Measurements from ENCODE around the gene UPK1B.
"Not testable (repeated sequence)": the region's sequence is repeated elsewhere in the genome, so short reads cannot be mapped to it uniquely, and the experiment has no call there.

Gene UPK1B

GRCh38 chr3:119173325-119173724 is at the start of gene UPK1B:
Gene UPK1B (plus strand): TSS chr3:119173598. CDS start chr3:119186742, 13,144 bp downstream.
- DNase-seq: no peak

DNA sequence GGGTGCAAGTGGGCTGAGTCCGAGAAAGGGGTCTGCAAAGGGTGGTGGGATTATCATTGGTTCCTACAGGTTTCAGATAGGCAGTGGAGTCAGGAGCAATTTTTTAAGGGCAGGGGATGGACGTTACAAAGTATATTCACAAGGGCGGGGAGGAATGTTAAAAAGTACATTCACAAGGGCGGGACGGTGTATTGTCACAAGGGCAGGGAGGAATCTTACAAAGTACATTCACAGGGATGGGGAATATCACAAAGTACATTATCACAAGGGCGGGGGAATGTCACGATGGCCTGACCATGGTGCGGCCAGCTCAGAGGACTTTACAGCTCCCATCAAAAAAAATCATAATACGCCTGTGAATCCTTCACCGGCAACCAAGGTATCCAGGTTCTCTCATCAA is 48.1 kb upstream of the UPK1B start:
- DNase-seq: no peak

GRCh38 chr3:119125742-119126504 is 47.5 kb upstream of the UPK1B start:
- DNase-seq: no peak

GRCh38 chr3:119130291-119130690 is 43.1 kb upstream of the UPK1B start:
- DNase-seq: not testable (repeated sequence)

GRCh38 chr3:119132291-119132690 is 41.1 kb upstream of the UPK1B start:
- not testable (repeated sequence) for DNase-seq

- DNase-seq: not testable (repeated sequence)
These were observed 34.0 kb upstream of the UPK1B start for GRCh38 chr3:119139360-119139759.

DNA sequence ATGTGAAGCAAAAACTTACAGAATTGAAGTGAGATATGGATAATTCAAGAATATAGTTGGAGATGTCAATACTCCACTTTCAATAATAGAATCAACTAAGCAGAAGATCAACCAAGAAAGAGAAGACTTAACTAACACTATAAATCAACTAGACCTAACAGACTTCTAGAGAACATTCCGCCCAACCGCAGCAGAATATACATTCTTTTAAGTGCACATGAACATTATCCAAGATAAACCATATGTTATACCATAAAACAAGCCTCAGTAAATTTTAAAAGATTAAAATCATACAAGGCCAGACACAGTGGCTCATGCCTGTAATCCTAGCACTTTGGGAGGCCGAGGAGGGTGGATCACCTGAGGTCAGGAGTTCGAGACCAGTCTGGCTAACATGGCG is 32.9 kb upstream of the UPK1B start:
- no peak for DNase-seq

DNA sequence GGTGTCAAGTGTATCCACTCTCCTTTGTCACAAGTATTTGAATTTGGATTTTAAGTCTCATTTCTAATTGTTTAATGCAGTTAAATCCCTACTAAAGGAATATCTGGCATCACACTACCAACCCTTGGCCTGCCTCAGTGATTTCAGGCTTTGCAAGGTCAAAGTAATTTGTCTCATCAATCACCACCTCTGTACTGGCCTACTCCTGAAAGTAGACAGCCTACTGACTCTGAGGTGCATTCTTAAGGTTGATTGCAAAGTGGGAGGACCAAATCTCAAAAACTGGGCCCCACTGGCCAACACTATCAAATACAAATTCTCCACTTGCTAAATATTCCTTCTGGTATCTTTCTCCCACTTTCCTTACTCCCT is 28.3 kb upstream of the UPK1B start:
- no peak for DNase-seq

DNA sequence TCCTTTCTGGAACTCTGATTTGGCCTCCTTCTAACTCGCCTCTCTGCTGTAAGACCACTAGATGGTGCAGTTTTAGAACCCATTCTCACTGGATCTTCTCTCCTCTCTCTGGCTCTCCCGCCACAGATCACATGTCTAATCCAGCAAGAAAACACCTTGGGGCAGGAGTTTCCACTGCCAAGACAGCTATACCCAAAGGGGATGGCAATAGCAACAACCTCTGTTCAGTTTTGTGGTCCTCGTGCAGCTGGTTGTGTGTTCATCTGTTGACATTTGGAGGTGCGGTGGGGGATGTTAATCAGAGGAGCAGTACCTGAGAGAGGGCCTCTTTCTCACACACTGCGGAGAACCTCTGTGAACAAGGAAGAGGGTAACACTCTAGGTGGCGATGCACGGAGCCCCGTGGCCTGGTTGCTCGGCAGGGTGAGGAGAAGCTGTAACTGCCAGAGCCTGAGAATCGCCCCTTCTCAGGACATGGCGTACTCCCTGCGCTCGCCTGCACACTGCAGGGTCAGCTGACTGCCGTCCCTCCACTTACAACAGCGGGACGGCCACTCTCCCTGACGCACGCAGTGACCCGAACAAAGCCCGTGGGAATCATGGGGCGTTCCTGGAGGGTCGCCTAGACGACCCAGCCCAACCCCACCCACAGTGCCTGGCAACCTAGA is 27.8 kb upstream of the UPK1B start, which contains the start of gene TEX55:
Gene TEX55, plus strand, starts transcription at position 666 of the 668 bp plus-strand sequence. CDS start 25 bp downstream, outside the sequence.
- DNase-seq: peak in 1 of 2 donors; percentile 11

DNA sequence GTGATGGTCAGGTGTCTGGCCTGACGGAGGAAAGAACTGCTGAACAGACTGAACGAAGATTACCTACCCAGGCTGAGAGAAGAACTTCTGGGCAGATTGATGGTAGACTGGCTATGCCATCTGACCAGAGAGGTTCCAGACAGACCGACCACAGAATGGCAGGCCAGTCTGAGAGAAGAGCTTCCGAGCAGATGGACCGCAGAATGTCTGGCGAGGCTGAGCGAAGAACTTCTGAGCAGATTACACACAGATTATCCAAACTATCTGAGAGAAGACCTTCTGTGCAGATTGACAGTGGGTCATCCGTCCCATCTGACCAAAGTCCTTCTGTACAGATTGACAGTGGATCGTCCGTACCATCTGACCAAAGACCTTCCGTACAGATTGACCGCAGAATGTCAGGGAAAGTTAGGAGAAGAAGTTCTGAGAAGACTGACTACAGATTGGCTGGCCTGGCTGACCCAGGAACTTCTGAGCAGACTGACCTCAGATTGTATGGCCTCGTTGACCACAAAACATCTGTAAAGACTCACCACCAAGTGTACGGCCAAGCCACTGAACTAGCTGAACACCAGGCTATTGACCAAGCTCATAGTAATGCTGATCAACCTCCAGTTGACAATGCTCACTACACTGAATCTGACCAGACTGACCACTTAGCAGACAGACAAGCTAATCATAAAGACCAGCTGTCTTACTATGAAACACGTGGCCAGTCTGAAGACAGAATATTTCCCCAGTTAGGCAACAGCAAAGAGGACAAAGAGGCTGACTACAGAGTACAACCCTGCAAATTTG is 26.6 kb upstream of the UPK1B start:
- no peak for DNase-seq

GRCh38 chr3:119147494-119147893 is 25.9 kb upstream of the UPK1B start:
- no peak for DNase-seq

- DNase-seq: no peak
These were observed 24.8 kb upstream of the UPK1B start for GRCh38 chr3:119148493-119149180.

DNA sequence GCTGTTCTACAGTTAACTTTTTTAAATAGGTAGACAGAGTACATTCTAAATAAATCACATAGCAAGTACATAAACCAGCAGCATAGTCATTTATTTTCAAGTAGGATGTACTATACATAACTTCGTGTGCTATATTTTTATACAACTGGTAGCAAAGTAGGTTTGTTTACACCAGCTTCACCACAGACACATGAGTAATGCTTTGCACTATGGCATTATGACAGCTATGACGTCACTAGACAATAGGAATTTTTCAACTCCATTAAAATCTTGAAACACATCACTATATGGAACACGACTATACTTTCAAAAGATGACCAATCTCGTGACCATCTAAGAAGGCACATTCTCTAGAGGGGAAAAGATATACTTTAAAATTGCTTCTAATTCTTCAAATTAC is 23.9 kb upstream of the UPK1B start:
- DNase-seq: no peak

GRCh38 chr3:119156868-119157267 is 16.5 kb upstream of the UPK1B start:
- DNase-seq: no peak

DNA sequence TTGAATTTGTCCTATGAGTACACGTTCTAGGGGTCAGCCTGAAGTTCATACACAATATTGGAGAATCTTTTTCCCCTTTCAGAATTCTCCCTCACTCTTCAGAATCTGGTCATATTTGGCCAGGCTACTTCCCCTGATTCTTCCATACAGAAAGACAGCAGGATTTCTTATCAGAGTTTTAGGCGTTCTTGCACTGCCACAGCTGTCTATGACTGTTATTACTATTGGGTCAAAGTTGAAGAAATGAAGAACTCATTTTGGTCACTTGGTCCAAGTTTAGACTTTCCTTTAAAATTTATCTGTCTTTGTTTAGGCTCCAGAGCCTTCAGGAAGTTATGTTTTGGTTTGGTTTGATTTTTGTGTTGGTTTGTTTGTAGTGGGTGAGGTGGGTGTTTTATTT is 15.4 kb upstream of the UPK1B start:
- no peak for DNase-seq

- no peak for DNase-seq
These were observed 13.0 kb upstream of the UPK1B start for GRCh38 chr3:119160361-119160760.

DNA sequence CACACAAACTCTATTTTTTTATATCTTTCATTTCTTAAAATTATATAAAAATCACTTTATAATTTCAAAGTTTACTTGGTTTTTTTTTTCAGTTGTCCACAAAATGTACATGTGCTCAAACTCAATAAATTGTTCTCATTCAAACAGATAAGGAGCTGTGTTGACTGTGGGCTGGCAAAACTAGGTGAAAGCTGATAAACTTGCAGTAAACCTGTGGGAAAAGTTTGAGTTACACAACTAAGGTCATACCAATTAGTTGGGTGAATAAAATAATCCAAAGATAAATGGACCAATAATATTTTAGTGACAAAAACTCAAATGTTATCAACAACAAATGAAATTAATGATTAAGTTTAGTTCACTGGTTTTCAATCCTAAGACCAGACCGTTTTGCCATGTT is 12.6 kb upstream of the UPK1B start:
- DNase-seq: no peak

DNA sequence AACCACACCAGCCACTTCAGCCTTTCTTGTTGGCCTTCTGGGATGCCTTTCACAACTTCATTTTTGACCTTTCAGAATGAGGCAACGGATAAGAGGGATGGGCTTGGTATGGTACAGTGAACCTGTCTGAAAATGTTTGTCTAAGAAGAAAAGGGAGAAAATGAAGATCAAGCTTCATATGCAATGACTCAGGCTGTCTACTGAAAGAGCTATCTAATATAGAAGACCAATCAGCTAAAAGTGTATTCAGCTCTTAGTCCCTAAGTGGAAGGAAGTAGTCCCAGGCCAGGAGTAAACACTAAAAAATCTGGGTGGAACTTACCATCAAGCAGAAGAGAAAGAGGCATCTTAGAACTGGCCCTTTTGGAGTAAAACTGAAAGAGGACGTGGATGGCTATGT is 12.2 kb upstream of the UPK1B start:
- no peak for DNase-seq

GRCh38 chr3:119164745-119165144 is 8.7 kb upstream of the UPK1B start:
- not testable (repeated sequence) for DNase-seq

DNA sequence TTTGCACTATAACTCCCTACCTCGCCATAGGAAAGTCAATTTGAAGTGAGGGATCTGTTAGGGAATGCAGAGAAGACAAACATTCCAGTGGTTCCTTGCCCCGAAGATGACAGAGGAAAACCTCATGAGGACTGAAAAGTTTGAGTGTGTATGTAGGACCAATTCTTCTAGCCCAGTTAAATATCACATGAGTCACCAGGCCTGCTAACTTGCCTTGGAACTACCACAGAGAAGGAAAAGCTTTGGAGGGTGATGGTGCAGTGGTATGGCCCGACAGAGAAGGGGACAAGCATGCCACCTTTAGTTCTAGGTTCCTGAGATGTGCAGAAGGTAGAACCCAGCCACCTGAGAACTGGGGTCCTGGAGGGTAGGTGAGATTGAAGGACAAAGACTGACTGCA is 2.6 kb upstream of the UPK1B start:
- no peak for DNase-seq

- DNase-seq: no peak
These were observed 2.7 kb downstream of the UPK1B start for GRCh38 chr3:119175872-119176756.

DNA sequence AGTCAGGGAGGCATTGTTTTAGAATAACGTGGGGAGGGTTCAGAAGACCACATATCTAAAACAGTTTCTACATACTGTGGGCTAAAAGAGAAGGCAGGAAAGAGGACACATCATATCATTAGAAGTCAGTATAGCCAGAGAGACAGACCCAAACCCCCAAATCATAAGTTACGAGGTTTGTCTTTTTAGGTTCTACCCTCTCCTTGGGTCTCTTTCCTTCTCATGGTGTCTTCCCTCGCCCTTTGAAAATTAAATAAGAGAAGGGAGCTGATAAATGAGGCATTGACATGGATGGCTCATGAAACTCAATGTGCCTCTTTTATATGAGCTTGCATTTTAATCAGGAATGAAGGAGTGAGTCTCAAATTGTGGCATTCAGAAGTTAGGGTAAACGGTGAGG is 3.4 kb downstream of the UPK1B start:
- no peak for DNase-seq
